Esophagus squamous epithelium (tissue), 4 donors: Measurements from ENCODE around the gene IL18BP.
A peak's percentile ranks its signal among the peaks of the same experiment; 100 is the strongest.

ENCODE experiments used
- CTCF ChIP-seq, 6 experiments: fragments of 450-650 bp in 4 of 6; fragments of 200-600 bp in 2 of 6; sonication (generic) in 2 of 6; IDR thresholded peaks; one replicate each; pipeline ENCODE4 v1.5.1; 2016 to 2019; ENCODE audit warnings: antibody characterized with exemption in 6 of 6, mild to moderate bottlenecking in 4 of 6, moderate library complexity in 4 of 6
- POLR2A ChIP-seq, 4 donors: fragments of 450-650 bp; IDR thresholded peaks; one replicate each; pipeline ENCODE4 v1.6.1; 2017; ENCODE audit warnings: antibody characterized with exemption in 4 of 4, mild to moderate bottlenecking in 4 of 4, moderate library complexity in 3 of 4

DNA sequence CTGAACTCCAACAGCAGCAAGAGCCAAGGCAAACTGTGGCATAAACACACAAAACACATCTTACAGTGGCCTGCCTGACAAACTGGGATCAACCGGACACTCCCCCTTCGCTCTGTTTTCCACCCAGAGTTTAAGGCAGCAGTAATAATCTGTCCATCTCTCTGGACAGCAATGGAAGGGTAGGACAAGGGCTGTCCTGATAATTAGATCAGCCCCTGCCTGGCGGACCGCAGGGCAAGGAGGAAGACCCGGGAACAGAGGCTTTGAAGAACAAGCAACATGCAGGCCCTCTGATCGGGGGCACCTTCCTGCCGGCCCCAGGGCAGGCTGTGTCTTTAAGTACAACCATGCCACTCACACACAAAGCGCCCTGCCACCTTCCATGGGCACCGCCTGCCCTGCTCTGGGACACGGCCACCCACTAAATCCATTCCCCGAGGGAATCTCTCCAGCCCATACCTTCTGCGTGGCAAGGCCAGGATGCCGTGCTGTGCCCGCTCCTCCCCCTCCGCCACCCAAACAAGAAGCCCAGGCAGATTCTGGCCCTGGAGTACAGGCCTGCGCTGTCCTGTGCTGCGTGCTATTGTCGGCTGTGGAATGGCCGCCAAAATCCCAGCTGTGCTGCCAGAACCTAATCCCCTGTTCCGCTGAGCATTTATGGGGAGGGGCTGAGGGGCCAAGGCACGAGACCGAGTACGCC lies 42.8 kb downstream of the IL18BP start:
- TF ChIP-seq CTCF (IDR thresholded peaks at IDR 0.05) = no peak
- peak in 3 of 4 donors; percentile 6 to 57 (median 33) for TF ChIP-seq POLR2A (IDR thresholded peaks at IDR 0.05)
